ENCODE measurements around the gene LAP3. TPM values are rescaled to one million over a fixed set of nuclear protein-coding genes. Genes with fewer than 3 reads are reported as not detected.
"Not testable (repeated sequence)": the region's sequence is repeated elsewhere in the genome, so short reads cannot be mapped to it uniquely, and the experiment has no call there.

The LAP3 gene
- total RNA-seq, 1 experiment from 2014 or later, result 65.1 TPM

DNA sequence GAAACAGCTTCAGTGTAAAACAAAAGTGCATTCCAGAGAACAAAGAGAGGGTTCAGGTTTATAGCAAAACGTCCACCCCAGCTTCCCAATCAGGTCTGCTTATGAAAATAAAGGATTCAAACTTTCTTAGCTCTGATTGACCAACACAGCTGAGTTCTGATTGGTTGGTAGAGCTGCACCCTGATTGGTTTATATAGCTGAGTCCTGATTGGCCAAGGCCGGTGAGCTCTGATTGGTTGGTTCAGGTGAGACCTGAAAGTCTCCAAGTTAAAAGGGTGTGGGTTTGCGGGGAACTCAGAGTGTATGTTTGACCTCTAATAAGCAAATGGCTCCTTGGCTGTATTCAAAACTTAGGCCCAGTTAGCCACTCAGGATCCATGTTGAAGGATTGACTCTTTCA, 41.1 kb upstream of the LAP3 start:
- ATAC-seq (no peak), DNase-seq (no peak)
- TF ChIP-seq, protein P1, sequence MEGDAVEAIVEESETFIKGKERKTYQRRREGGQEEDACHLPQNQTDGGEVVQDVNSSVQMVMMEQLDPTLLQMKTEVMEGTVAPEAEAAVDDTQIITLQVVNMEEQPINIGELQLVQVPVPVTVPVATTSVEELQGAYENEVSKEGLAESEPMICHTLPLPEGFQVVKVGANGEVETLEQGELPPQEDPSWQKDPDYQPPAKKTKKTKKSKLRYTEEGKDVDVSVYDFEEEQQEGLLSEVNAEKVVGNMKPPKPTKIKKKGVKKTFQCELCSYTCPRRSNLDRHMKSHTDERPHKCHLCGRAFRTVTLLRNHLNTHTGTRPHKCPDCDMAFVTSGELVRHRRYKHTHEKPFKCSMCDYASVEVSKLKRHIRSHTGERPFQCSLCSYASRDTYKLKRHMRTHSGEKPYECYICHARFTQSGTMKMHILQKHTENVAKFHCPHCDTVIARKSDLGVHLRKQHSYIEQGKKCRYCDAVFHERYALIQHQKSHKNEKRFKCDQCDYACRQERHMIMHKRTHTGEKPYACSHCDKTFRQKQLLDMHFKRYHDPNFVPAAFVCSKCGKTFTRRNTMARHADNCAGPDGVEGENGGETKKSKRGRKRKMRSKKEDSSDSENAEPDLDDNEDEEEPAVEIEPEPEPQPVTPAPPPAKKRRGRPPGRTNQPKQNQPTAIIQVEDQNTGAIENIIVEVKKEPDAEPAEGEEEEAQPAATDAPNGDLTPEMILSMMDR (conservative IDR thresholded peaks at IDR 0.05; ENCODE audit: low read depth, low read length), result no peak
- TF ChIP-seq EZH2phosphoT487 (IDR thresholded peaks at IDR 0.05; ENCODE audit: borderline replicate concordance, low read length), result no peak
- no peak for TF ChIP-seq EZH2 (IDR thresholded peaks at IDR 0.05; ENCODE audit: low read length, unreplicated experiment)
- no TSS peak for BruUV-seq (replicated peaks)
- Histone ChIP-seq H3K27me3 (ENCODE audit: low read length) (no peaks in the 10 kb centered on the region), H4K20me1 (ENCODE audit: low read length) (no peaks in the 10 kb centered on the region), H2AFZ (ENCODE audit: low read length) (peak overlapping the region; percentile 55; the same call in 1 of the 2 replicates), H3F3A (ENCODE audit: low read length, unreplicated experiment) (no peaks in the 10 kb centered on the region), H3K4me1 (ENCODE audit: insufficient read depth, low read length) (no peaks in the 10 kb centered on the region), H3K36me3 (ENCODE audit: low read depth, low read length) (no peaks in the 10 kb centered on the region), H3K4me2 (ENCODE audit: low read length) (no peak overlapping the region), H3K27ac (ENCODE audit: low read length) (no peak overlapping the region), H3K79me2 (ENCODE audit: low read length) (no peaks in the 10 kb centered on the region), H3K4me3 (ENCODE audit: low read length) (no peak overlapping the region), H3K9me3 (ENCODE audit: low read length) (no peaks in the 10 kb centered on the region), H3K9ac (ENCODE audit: low read length) (no peak overlapping the region), H3K9me2 (replicated peaks; ENCODE audit: low read length) (no peaks in the 10 kb centered on the region)
- CTCF ChIA-PET, result no interaction called here
- POLR2A ChIA-PET (ENCODE audit: unreplicated experiment), result no interaction called here
- intact Hi-C loops (cut with micrococcal nuclease), result no loop called here

DNA sequence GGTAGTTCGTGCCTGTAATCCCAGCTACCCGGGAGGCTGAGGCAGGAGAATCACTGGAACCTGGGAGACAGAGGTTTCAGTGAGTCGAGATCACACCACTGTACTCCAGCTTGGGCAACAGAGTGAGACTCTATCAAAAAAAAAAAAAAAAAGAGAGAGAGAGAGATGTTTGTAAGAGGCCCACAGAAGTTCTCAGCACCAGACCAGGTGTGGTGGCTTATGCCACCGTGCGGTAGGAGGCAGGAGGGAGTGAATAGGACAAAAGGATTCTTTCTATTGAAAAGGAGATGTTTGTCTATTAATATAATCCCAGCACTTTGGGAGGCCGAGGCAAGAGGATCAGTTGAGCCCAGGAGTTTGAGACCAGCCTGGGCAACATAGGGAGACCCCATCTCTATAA, 39.9 kb upstream of the LAP3 start:
- intact Hi-C loops (cut with micrococcal nuclease); ATAC-seq; H3K79me2 ChIP-seq (ENCODE audit: low read length); H3K9me2 ChIP-seq (replicated peaks; ENCODE audit: low read length); H3K27ac ChIP-seq (ENCODE audit: low read length); H3F3A ChIP-seq (ENCODE audit: low read length, unreplicated experiment); BruUV-seq (replicated peaks); H3K4me3 ChIP-seq (ENCODE audit: low read length); H3K9me3 ChIP-seq (ENCODE audit: low read length); H4K20me1 ChIP-seq (ENCODE audit: low read length); H3K9ac ChIP-seq (ENCODE audit: low read length); CTCF ChIA-PET; H2AFZ ChIP-seq (ENCODE audit: low read length); DNase-seq; H3K4me2 ChIP-seq (ENCODE audit: low read length); H3K4me1 ChIP-seq (ENCODE audit: insufficient read depth, low read length); H3K36me3 ChIP-seq (ENCODE audit: low read depth, low read length); H3K27me3 ChIP-seq (ENCODE audit: low read length); POLR2A ChIA-PET (ENCODE audit: unreplicated experiment): not testable (repeated sequence)

DNA sequence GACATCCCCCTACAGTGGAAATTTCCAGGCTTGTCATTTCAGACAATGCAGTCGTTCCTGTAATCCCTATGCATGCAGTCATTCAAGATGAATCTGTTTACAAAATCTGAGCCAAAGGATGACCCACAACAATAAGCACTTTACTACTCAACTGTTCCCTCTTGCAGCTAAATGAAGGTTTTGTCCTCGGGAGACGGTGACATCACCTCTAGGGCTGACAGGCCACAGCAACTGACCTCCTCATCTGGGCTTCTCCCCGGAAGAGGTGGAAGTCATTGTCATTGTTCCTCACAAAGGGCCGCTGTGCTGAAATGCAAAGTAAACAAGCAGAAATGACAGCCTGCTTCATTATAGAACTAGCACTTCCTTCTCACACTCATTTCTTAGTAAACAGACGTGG, 32.8 kb upstream of the LAP3 start:
- Histone ChIP-seq H2AFZ (ENCODE audit: low read length) (no peak overlapping the region), H3K27me3 (ENCODE audit: low read length) (no peaks in the 10 kb centered on the region), H3K4me3 (ENCODE audit: low read length) (no peak overlapping the region), H3K4me2 (ENCODE audit: low read length) (0 out of 2 replicates have a peak overlapping the region, but pooled peaks have one; percentile 35), H3K9ac (ENCODE audit: low read length) (no peak overlapping the region), H3F3A (ENCODE audit: low read length, unreplicated experiment) (no peaks in the 10 kb centered on the region), H3K4me1 (ENCODE audit: insufficient read depth, low read length) (peaks cover 2% of the 10 kb centered on the region; the same call in 1 of the 2 replicates), H4K20me1 (ENCODE audit: low read length) (no peaks in the 10 kb centered on the region), H3K9me2 (replicated peaks; ENCODE audit: low read length) (no peaks in the 10 kb centered on the region), H3K27ac (ENCODE audit: low read length) (no peak overlapping the region), H3K79me2 (ENCODE audit: low read length) (no peaks in the 10 kb centered on the region), H3K9me3 (ENCODE audit: low read length) (no peaks in the 10 kb centered on the region), H3K36me3 (ENCODE audit: low read depth, low read length) (no peaks in the 10 kb centered on the region)
- ATAC-seq (peak; percentile 76), DNase-seq (peak; percentile 42)
- intact Hi-C loops (cut with micrococcal nuclease), result loop anchor here (10.0 kb wide), 1 partner anchor 1051 kb away; no protein-coding TSS in a partner anchor
- POLR2A ChIA-PET (ENCODE audit: unreplicated experiment), result no interaction called here
- no TSS peak for BruUV-seq (replicated peaks)
- TF ChIP-seq EZH2 (IDR thresholded peaks at IDR 0.05; ENCODE audit: low read length, unreplicated experiment), result no peak
- TF ChIP-seq, protein P1 (conservative IDR thresholded peaks at IDR 0.05; ENCODE audit: low read depth, low read length), result no peak
- TF ChIP-seq EZH2phosphoT487 (IDR thresholded peaks at IDR 0.05; ENCODE audit: borderline replicate concordance, low read length), result no peak
- CTCF ChIA-PET, result no interaction called here
